ENCODE data around the gene PTGDS. TPM values are rescaled to one million over a fixed set of nuclear protein-coding genes. Genes with fewer than 3 reads are reported as not detected.
A peak's percentile ranks its signal among the peaks of the same experiment; 100 is the strongest.

The PTGDS gene
- total and polyA plus RNA-seq, 9 of the 15 experiments (the other 6 are each of a cell fraction or from before 2014, with no cell fraction given): 0.46 to 7.1 (median 2.0) TPM

DNA sequence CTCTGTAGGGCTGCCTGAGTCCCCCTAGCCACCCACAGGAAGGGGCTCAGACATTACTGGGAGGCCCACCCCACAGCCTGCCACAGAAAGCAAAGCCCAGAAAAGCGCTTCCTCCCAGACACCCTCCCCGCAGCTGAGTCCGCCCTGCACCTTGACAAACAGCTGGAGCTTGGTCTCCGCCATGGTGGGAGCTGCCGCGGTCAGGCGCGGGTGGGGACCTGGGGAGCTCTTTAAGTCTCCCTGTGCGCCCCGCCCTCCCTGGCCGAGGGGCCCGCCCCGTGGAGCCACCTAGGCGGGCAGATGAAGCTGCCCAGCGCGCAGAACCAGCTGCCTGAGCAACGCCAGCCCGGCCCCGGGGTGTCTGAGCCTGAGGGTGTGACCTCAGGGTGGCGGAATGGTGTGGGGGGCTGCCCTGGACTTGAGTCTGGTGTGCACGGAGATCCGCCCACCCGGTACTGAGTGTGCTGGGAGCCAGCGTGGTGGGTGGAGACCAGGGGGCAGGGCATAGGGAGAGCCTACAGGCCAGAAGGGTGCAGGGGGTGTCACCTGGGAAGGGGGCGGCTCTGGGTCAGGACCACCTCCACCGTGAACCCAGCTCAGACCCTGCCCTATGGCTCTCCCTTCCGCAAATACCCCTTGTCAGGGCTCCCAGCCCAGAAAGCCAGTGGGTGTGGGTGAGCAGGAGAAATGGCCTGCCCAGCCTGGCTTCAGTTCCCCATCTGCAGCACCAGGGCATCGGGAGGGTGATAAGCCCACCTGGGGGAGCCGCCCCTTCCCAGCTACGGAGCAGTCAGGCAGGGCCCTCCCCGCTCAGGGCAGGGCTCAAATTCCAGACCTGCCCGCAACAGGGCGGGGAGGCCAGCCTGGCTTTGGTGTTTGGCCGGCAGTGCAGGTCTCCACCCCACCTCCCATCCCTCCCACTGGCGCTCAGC is 19.3 kb downstream of the PTGDS start, which contains the start of gene CLIC3 (continued):
- TF ChIP-seq, protein P1, sequence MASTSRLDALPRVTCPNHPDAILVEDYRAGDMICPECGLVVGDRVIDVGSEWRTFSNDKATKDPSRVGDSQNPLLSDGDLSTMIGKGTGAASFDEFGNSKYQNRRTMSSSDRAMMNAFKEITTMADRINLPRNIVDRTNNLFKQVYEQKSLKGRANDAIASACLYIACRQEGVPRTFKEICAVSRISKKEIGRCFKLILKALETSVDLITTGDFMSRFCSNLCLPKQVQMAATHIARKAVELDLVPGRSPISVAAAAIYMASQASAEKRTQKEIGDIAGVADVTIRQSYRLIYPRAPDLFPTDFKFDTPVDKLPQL (IDR thresholded peaks at IDR 0.05; ENCODE audit: extremely low read depth, insufficient read length): no peak
- TF ChIP-seq, protein P2, sequence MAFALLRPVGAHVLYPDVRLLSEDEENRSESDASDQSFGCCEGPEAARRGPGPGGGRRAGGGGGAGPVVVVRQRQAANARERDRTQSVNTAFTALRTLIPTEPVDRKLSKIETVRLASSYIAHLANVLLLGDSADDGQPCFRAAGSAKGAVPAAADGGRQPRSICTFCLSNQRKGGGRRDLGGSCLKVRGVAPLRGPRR (CRISPR knock-in tag; IDR thresholded peaks at IDR 0.05): no peak
- TF ChIP-seq, protein P3, sequence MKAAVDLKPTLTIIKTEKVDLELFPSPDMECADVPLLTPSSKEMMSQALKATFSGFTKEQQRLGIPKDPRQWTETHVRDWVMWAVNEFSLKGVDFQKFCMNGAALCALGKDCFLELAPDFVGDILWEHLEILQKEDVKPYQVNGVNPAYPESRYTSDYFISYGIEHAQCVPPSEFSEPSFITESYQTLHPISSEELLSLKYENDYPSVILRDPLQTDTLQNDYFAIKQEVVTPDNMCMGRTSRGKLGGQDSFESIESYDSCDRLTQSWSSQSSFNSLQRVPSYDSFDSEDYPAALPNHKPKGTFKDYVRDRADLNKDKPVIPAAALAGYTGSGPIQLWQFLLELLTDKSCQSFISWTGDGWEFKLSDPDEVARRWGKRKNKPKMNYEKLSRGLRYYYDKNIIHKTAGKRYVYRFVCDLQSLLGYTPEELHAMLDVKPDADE (conservative IDR thresholded peaks at IDR 0.05; ENCODE audit: control insufficient read depth, low read depth, low read length): peak; percentile 80
- no peak for TF ChIP-seq ZNF384 (IDR thresholded peaks at IDR 0.05; ENCODE audit: low read depth, low read length)
- TF ChIP-seq FUS (optimal IDR thresholded peaks at IDR 0.05; ENCODE audit: low read depth, low read length): no peak
- no peak for TF ChIP-seq TCF7 (IDR thresholded peaks at IDR 0.05; ENCODE audit: borderline replicate concordance)
- TF ChIP-seq, protein P4, sequence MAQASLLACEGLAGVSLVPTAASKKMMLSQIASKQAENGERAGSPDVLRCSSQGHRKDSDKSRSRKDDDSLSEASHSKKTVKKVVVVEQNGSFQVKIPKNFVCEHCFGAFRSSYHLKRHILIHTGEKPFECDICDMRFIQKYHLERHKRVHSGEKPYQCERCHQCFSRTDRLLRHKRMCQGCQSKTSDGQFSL (CRISPR knock-in tag; IDR thresholded peaks at IDR 0.05): no peak; the same call in 1 of the 2 replicates
- TF ChIP-seq, protein P4 (tag; IDR thresholded peaks at IDR 0.05): no peak
- TF ChIP-seq NR2F6 (CRISPR knock-in tag; IDR thresholded peaks at IDR 0.05): no peak
- TF ChIP-seq, protein P5, sequence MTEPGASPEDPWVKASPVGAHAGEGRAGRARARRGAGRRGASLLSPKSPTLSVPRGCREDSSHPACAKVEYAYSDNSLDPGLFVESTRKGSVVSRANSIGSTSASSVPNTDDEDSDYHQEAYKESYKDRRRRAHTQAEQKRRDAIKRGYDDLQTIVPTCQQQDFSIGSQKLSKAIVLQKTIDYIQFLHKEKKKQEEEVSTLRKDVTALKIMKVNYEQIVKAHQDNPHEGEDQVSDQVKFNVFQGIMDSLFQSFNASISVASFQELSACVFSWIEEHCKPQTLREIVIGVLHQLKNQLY (CRISPR knock-in tag; conservative IDR thresholded peaks at IDR 0.05): no peak
- no peak for TF ChIP-seq ZNF133 (CRISPR knock-in tag; IDR thresholded peaks at IDR 0.05)
- TF ChIP-seq ZNF311 (CRISPR knock-in tag; IDR thresholded peaks at IDR 0.05): no peak
- TF ChIP-seq, protein P6, sequence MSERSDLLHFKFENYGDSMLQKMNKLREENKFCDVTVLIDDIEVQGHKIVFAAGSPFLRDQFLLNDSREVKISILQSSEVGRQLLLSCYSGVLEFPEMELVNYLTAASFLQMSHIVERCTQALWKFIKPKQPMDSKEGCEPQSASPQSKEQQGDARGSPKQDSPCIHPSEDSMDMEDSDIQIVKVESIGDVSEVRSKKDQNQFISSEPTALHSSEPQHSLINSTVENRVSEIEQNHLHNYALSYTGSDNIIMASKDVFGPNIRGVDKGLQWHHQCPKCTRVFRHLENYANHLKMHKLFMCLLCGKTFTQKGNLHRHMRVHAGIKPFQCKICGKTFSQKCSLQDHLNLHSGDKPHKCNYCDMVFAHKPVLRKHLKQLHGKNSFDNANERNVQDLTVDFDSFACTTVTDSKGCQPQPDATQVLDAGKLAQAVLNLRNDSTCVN (CRISPR knock-in tag; IDR thresholded peaks at IDR 0.05): no peak
- TF ChIP-seq ZNF324 (CRISPR knock-in tag; IDR thresholded peaks at IDR 0.05): no peak
- TF ChIP-seq, protein P7, sequence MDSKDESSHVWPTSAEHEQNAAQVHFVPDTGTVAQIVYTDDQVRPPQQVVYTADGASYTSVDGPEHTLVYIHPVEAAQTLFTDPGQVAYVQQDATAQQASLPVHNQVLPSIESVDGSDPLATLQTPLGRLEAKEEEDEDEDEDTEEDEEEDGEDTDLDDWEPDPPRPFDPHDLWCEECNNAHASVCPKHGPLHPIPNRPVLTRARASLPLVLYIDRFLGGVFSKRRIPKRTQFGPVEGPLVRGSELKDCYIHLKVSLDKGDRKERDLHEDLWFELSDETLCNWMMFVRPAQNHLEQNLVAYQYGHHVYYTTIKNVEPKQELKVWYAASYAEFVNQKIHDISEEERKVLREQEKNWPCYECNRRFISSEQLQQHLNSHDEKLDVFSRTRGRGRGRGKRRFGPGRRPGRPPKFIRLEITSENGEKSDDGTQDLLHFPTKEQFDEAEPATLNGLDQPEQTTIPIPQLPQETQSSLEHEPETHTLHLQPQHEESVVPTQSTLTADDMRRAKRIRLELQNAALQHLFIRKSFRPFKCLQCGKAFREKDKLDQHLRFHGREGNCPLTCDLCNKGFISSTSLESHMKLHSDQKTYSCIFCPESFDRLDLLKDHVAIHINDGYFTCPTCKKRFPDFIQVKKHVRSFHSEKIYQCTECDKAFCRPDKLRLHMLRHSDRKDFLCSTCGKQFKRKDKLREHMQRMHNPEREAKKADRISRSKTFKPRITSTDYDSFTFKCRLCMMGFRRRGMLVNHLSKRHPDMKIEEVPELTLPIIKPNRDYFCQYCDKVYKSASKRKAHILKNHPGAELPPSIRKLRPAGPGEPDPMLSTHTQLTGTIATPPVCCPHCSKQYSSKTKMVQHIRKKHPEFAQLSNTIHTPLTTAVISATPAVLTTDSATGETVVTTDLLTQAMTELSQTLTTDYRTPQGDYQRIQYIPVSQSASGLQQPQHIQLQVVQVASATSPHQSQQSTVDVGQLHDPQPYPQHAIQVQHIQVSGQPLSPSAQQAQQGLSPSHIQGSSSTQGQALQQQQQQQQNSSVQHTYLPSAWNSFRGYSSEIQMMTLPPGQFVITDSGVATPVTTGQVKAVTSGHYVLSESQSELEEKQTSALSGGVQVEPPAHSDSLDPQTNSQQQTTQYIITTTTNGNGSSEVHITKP (IDR thresholded peaks at IDR 0.05; ENCODE audit: partially characterized antibody): peak; percentile 83
- TF ChIP-seq ETV6 (IDR thresholded peaks at IDR 0.05; ENCODE audit: borderline replicate concordance in 1 of 2, low read depth in 2 of 2, low read length in 1 of 2): no peak
- TF ChIP-seq ETV6 (CRISPR knock-in tag; IDR thresholded peaks at IDR 0.05; ENCODE audit: borderline replicate concordance): no peak
